Transverse colon (tissue), 4 donors: Measurements from ENCODE around the gene CORIN.

Source experiments
- EP300 ChIP-seq: sonication (generic); formaldehyde crosslinking; IDR thresholded peaks from one replicate; pipeline ENCODE4 v1.6.1; 2017; ENCODE audit warnings: antibody characterized with exemption, low read depth
- POLR2AphosphoS5 ChIP-seq, 3 donors: sonication (generic); formaldehyde crosslinking; IDR thresholded peaks; one replicate each; pipeline ENCODE4 v1.6.1; 2016; ENCODE audit warnings: antibody characterized with exemption in 3 of 3
- TF ChIP-seq, protein P1 (sequence below), 5 experiments: fragments of 200-600 bp in 3 of 5; fragments of 450-650 bp in 2 of 5; sonication (generic) in 3 of 5; IDR thresholded peaks; 1 replicate in 2 of 5; 2 replicates in 3 of 5; pipeline ENCODE4 v1.5.1; 2016 to 2017; ENCODE audit warnings: antibody characterized with exemption in 5 of 5, inconsistent platforms in 3 of 5, mild to moderate bottlenecking in 2 of 5, moderate library complexity in 1 of 5

DNA sequence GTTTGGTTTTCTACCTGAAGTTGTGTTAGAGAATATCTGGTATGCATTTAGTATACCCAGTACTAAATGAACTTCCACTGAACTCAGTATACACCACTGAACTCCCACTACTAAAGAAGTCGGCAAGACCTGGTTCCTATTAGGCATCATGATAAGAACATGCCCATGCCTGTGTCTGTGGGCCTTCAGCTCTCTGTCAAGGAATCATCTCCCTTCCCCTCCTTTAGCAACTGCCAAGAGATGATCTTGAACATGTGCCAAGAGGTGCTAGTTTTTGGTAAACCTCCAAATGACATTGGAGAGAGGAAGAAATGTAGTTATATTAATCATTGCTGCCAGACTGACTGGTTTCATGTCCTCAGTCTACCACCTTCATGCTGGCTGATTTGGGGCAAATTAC is 239.5 kb downstream of the CORIN start:
- TF ChIP-seq EP300 (no peak), POLR2AphosphoS5 (IDR thresholded peaks at IDR 0.05) (no peak)
- TF ChIP-seq, protein P1, sequence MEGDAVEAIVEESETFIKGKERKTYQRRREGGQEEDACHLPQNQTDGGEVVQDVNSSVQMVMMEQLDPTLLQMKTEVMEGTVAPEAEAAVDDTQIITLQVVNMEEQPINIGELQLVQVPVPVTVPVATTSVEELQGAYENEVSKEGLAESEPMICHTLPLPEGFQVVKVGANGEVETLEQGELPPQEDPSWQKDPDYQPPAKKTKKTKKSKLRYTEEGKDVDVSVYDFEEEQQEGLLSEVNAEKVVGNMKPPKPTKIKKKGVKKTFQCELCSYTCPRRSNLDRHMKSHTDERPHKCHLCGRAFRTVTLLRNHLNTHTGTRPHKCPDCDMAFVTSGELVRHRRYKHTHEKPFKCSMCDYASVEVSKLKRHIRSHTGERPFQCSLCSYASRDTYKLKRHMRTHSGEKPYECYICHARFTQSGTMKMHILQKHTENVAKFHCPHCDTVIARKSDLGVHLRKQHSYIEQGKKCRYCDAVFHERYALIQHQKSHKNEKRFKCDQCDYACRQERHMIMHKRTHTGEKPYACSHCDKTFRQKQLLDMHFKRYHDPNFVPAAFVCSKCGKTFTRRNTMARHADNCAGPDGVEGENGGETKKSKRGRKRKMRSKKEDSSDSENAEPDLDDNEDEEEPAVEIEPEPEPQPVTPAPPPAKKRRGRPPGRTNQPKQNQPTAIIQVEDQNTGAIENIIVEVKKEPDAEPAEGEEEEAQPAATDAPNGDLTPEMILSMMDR (IDR thresholded peaks at IDR 0.05): no peak
